NCI-H2107 (cell line): ENCODE results near the gene RTN1.
"Not testable (repeated sequence)": the region's sequence is repeated elsewhere in the genome, so short reads cannot be mapped to it uniquely, and the experiment has no call there.

Source experiments
- DNase-seq: peaks from one replicate; lab custom pipeline; 2025; lab: John Stamatoyannopoulos, UW

The RTN1 gene

DNA sequence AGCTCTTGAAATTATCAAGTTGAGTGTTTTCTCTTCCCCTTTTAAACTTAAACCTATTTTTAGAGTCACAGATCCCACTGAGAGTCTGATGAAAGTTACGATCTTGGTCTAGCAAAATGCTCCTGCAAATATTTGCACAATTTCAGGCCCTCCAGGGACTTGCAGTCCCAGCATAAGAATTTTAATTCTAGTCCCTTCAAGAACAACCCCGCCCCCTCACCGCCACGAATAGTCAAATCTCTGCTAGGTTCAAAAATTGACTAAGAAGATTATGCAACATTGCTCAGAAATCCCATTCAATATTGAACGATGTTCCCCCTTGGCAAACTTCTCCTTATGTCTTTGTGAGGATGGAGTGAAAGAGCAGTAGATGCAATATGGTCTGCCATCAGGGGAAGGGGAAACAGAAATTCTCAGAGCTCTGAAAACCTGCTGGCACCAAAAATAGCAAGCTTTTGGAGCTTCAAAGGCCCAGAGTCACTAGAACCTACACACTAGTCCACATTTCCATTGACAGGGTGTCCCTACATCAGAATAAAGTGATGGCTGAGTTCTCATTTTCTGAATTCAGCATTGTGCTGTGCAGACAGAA, 166.4 kb downstream of the RTN1 start:
- DNase-seq: no peak

- no peak for DNase-seq
Measured at GRCh38 chr14:59699442-59699841, 171.1 kb downstream of the RTN1 start.

DNA sequence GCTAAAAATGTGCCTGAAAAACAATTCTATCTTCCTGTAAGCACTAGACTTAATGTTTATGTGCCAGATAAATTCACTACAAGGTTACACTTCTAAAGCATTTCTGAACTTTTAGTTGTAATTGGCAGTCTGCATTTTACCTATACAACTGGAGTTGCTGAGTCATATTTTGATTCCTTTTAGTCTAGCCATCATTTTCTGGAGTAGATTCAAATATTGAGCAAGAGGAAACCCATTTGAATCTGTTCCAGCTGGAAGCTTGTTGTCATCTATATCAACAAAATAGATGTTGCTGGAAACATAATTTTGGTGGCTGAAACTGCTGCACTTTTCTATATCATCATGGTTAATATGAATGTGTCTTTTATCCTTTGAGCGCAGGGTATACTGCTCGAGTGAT, 171.8 kb downstream of the RTN1 start:
- DNase-seq: no peak

- no peak for DNase-seq
Measured at GRCh38 chr14:59695198-59695597, 175.4 kb downstream of the RTN1 start.

- no peak for DNase-seq
Measured at GRCh38 chr14:59691266-59691665, 179.3 kb downstream of the RTN1 start.

- DNase-seq: no peak
Measured at GRCh38 chr14:59690426-59690825, 180.2 kb downstream of the RTN1 start.

GRCh38 chr14:59688224-59689170, 182.1 kb downstream of the RTN1 start:
- DNase-seq: peak; percentile 73

- DNase-seq: no peak
Measured at GRCh38 chr14:59687663-59688062, 182.9 kb downstream of the RTN1 start.

DNA sequence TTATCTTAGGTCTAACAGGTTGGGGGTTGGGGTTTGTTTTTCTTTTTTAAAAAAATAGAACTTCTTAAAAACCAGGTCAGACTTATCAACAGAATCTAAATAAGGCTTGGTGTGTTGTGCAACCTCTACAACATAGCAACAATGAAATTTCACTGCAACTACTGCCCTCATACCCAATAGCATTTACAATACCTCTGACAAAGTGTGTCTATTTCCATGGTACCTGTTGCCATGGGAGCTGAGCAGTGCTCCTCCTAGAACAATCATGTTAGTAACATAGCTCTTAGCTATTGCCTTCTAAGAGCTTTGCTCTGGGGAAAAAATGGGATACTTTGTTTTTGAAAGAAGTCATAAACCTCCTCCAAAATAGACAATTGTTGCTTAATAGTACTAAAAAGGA, 190.7 kb downstream of the RTN1 start:
- DNase-seq: peak; percentile 87

DNA sequence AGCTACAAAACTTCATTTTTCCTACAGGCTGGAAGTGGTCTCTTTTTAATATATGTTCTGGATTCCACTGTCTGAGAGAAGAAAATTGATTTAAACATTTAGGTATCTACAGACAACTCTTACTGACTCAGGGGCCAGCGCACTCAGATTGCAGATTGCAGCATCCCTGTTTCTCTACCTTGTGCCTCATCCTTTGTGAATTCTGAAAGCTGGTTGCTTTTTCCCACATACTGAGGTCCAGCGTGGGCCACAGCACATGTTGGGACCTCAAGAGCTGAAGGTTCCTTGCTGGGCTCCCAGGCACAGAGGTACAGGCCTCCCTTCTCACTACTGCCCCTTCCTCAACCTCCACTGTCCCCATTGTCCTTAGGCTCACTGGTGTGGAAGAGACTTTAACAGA, 192.2 kb downstream of the RTN1 start:
- no peak for DNase-seq

DNA sequence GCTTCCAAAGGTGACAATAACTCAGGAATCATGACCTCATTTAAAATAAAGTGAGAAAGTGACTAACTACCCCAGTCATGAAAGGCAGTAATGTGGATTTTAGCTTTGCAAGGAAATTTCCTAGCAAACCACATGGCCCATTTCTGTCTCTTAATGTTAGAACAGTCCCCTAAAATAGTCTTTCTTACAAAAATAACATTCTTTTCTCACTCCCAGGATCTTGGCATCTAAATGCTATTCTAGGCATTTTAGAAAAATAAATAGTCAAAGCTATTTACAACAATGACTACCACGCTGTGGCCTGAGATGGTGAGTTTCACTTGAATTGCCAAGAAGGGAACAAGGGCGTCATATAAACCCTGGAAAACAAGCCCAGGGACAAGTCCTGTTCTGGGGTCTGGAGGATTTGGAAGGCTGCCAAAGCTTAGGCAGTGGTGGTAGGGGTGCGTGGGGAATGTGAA, 192.8 kb downstream of the RTN1 start:
- no peak for DNase-seq

DNA sequence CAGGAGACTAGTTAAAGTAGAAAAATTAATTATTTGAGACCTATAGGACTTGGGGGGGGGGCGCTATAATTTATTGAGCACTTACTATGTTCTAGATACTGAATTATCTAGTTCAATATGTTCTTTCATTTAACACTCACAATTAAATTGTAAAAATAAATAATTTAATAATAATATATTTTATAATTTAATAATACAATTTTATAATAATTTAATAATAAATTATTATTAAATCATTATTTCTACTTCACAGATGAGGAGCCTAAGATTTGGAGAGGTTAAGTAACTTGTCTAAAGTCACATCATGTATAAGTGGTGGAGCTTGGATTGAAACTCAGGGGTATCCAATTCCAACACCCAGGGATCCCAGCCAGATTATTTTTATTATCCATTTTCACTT, 195.2 kb downstream of the RTN1 start:
- DNase-seq: no peak

DNA sequence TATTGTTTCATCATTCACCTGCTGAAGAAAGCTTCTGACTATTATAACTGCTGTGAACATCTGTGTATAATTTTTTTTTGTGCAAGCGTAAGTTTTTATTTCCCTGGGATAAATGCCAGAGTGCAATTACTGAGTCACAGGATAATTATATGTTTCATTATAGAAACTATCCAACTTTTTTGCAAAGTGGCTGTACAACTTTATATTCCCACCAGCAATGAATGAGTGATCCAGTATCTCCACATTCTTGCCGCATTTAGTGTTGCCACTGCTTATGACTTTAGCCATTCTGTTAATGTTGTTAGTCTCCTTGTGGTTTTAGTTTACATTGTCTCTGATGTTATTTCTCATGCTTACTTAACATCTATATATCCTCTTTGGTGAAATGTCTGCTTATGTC, 205.8 kb downstream of the RTN1 start:
- no peak for DNase-seq

GRCh38 chr14:59657769-59658168, 212.8 kb downstream of the RTN1 start:
- no peak for DNase-seq

GRCh38 chr14:59656473-59656872, 214.1 kb downstream of the RTN1 start:
- DNase-seq: no peak

DNA sequence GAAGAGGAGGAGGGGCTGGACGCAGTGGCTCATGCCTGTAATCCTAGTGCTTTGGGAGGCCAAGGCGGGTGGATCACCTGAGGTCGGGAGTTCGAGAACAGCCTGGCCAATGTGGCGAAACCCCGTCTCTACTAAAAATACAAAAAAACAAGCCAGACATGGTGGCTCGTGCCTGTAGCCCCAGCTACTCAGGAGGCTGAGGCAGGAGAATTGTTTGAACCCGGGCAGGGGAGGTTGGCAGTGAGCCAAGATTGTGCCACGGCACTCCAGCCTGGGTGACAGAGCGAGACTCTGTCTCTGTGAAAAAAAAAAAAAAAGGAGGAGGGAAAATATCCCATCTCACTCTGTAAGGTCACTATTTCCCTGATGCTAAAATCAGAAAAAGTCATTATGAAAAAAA, 216.4 kb downstream of the RTN1 start:
- not testable (repeated sequence) for DNase-seq

DNA sequence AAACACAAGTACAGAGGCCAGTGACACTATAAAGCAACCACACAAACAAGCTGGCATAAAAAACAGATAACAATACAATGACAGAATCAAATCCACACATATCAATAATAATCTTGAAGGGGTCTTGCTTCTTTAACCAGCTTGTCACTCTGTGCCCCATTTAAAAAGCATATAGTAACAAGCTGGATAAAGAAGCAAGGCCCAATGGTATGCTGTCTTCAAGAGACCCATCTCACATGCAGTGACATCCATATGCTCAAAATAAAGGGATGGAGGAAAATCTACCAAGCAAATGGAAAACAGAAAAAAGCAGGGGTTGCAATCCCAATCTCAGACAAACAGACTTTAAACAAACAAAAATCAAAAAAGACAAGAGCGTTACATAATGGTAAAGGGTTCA, 223.7 kb downstream of the RTN1 start:
- DNase-seq: not testable (repeated sequence)

DNA sequence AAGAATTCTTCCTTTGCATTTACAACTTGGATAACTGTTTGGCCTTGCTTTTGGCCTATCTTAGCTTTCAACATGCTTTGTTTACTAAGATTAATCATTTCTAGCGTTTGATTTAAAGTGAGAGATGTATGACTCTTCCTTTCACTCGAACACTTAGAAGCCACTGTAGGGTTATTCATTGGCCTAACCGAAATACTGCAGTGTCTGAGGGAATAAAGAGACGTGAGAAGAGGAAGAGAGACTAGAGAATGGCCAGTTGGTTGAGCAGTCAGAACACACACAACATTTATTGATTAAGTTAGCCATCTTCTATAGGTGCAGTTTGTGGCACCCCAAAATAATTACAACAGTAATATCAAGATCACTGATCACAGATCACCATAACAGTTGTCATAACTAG, 231.7 kb downstream of the RTN1 start:
- DNase-seq: no peak

DNA sequence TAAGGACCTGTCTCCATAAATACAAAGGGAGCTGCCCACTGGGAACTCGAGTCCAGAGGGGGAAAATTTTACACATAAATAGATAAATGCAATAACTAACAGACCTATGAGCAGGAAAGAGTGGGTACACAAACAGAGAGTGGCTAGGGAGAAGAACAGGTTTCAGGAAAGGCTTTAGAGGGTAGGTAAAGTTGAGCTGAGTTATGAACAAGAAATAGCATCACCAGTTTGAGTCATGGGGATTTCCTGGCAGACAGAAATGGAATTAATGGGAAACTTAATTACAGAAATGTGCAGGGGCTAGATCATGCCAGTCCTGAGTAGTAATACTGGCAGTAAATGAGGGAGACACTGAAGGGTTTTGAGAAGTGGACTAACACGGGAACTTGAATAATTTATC, 236.0 kb downstream of the RTN1 start:
- DNase-seq: no peak

DNA sequence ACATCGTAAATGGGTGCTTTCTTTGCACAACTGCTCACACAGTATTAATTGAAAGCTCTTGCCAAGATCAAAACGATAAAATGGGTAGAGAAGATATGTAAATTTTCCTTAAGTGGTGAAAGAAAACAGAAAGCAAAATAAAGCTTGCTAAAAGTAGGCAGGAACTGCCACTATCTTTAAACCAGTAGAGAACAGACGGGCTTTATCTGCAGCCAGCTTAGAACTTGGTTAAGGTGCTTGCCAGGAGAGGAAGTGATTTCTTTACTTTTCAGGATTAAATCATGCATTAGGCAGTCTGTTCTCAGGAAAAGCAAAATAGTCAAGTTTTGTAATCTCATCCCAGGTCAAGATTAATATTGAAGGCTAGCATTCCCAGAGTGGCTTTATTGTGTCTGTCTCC, 237.1 kb downstream of the RTN1 start:
- DNase-seq: no peak

GRCh38 chr14:59632381-59632780, 238.2 kb downstream of the RTN1 start:
- peak; percentile 22 for DNase-seq

DNA sequence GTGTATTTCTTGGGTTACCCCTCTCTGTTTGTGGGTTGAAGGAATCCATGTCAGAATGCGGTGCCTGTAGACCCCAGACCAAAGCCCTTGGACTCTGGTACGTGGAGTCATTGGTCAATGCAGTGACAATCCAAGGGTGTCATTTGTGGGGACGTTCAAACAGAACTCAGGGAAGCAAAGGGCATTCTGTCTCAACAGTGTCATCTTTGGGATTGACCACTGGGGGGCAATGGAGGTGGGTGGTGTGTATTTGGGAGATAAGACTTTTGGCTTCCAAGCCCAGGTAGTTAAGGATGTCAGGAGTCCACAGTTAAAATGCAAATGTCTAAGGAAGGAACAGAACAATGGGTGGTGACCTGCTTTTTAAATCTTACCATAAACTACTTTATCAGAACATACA, 239.3 kb downstream of the RTN1 start:
- peak; percentile 55 for DNase-seq

- DNase-seq: peak; percentile 24
Measured at GRCh38 chr14:59630288-59630963, 240.2 kb downstream of the RTN1 start.
